NCI-H1092 treated with DMSO at 0.1 percent for 48 hours (cell line): ENCODE measurements around the gene ENTPD1.
"Not testable (repeated sequence)": the region's sequence is repeated elsewhere in the genome, so short reads cannot be mapped to it uniquely, and the experiment has no call there.

Experiments used
- DNase-seq: peaks from one replicate; lab custom pipeline; 2025; lab: John Stamatoyannopoulos, UW

ENTPD1 gene

GRCh38 chr10:95794195-95794594 is 38.2 kb downstream of the ENTPD1 start:
- no peak for DNase-seq

GRCh38 chr10:95795602-95796001 is 39.6 kb downstream of the ENTPD1 start:
- no peak for DNase-seq

DNA sequence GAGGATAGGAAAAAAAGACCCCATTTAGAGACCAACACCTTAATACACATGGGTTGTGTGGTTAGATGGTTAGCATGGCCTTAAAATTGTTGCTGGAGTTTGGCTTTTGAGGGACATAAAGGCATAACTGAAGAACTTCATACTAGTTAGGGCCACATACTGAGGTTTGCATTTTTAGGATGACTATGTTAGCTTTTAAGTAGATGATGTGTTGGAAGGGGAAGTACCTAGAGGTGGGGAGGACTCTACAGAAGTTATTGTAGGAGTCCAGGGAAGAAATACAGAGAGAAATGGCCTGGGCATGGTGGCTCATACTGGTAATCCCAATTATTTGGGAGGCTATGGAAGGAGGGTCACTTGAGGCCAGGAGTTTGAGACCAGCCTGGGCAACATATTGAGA is 40.5 kb downstream of the ENTPD1 start:
- DNase-seq, result no peak

DNA sequence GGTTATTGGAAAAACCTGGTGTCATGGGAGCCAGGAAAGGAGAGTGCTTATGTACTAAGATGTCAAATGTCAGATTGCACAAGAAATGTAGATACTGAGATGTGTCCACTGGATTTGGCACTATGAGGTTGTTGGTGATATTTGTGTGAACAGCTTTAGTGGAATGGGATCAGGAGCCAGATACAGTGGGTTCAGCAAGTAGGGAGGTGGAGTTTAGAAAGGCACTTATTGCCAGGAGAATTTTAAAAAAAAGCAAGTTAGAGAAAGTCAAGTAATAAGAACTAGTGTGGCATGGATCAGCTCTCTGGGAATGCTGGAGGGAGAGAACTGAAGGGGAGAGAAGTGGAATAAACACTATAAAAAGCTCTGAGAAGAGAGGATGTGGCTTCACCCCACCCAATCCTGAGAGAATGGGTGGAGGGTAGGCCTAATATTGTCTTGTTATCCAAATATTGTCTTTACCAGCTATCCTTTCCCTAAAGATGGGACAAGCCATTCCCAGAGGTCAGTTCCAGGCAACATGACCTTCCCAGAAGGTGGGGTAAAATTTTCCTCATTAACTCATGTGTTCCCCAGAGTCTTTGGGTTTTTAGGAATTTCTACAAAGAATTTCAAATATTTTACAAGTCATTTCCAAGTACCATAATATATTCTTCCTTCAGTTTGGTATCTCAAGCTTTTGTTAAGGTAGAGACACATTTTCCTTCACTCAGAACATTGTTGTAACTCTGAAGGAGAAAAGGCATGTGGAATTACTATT is 42.3 kb downstream of the ENTPD1 start:
- no peak for DNase-seq

- DNase-seq, result not testable (repeated sequence)
Measured at GRCh38 chr10:95800286-95800685, 44.3 kb downstream of the ENTPD1 start.

- not testable (repeated sequence) for DNase-seq
Measured at GRCh38 chr10:95806687-95807380, 50.9 kb downstream of the ENTPD1 start.

DNA sequence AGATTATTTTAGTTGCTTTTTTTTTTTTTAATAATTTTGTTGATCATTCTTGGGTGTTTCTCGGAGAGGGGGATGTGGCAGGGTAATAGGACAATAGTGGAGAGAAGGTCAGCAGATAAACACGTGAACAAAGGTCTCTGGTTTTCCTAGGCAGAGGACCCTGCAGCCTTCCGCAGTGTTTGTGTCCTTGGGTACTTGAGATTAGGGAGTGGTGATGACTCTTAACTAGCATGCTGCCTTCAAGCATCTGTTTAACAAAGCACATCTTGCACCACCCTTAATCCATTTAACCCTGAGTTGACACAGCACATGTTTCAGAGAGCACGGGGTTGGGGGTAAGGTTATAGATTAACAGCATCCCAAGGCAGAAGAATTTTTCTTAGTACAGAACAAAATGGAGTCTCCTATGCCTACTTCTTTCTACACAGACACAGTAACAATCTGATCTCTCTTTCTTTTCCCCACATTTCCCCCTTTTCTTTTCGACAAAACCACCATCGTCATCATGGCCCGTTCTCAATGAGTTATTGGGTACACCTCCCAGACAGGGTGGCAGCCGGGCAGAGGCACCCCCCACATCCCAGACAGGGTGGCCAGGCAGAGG is 52.8 kb downstream of the ENTPD1 start:
- not testable (repeated sequence) for DNase-seq

GRCh38 chr10:95809370-95810197 is 53.6 kb downstream of the ENTPD1 start:
- DNase-seq, result no peak

DNA sequence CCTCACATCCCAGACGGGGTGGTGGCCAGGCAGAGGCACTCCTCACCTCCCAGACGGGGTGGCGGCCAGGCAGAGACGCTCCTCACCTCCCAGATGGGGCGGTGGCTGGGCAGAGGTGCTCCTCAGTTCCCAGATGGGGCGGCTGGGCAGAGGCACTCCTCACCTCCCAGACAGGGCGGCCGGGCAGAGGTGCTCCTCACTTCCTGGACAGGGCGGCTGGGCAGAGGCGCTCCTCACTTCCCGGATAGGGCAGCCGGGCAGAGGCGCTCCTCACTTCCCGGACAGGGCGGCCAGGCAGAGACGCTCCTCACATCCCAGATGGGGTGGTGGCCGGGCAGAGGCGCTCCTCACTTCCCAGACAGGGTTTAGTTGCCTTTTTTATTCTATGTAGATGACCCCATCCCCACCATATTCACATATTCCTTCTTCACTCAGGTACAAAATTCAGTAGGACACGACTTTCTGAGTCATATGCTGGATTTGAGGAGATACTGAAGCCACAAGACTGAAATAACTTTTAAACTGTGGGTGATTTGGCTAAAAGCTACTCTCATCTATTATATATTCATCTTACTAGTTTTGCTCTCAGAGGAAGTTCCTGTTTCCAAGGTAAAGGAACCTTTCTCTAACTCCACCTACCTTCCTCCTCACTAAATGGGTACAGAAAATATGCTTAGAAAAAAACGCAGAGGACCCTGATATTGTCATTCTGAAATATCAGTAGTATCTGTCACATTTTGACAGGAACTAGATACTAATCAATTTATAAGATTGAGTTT is 54.4 kb downstream of the ENTPD1 start:
- no peak for DNase-seq

- no peak for DNase-seq
Measured at GRCh38 chr10:95813054-95813685, 57.2 kb downstream of the ENTPD1 start.

GRCh38 chr10:95814011-95814727 is 58.2 kb downstream of the ENTPD1 start:
- DNase-seq, result no peak

GRCh38 chr10:95815133-95815532 is 59.2 kb downstream of the ENTPD1 start:
- DNase-seq, result no peak

DNA sequence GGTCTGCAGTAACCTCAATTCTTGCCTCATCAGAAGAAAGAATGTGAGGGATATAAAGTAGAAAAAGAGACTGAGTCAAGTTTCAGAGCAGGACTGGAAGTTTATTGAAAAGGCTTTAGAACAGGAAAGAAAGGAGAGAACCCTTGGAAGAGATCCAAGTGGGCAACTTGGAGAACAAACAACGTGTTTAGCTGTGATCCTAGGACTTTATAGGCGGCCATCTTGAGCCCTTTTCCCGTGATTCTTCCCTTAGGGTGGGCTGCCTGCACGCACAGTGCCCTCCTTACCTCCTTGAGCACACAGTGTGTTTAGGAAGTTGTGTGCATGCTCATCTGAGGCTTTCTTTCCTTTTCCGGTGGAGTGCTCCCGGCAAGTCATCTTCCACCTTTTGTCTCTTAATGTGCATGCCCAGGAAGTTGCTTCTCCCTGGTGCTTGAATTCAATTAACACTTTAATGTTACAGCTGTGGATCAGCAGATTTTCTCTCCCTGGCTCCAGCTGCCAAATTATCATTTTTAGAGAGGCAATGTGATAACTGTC is 59.8 kb downstream of the ENTPD1 start:
- no peak for DNase-seq

DNA sequence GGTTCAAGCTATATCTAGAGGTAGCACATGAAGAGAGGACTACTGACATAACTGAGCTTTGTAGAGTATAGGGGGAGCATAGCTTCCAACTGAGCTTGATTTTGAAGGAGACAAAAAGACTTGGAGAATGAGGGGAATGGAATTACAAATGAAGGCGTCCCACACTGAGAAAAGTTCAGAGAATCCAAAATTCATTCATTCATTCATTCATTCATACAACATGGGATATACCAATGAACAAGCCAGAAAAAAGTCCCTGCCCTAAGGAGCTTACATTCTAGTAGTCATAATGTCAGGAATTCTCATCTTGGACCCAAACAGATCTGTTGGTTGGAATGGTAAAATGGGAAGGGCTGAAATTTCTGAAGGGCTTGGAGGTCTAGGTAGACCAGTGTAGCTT is 62.0 kb downstream of the ENTPD1 start:
- DNase-seq, result no peak

- no peak for DNase-seq
Measured at GRCh38 chr10:95818668-95819067, 62.7 kb downstream of the ENTPD1 start.

GRCh38 chr10:95819620-95820329 is 63.8 kb downstream of the ENTPD1 start:
- no peak for DNase-seq

DNA sequence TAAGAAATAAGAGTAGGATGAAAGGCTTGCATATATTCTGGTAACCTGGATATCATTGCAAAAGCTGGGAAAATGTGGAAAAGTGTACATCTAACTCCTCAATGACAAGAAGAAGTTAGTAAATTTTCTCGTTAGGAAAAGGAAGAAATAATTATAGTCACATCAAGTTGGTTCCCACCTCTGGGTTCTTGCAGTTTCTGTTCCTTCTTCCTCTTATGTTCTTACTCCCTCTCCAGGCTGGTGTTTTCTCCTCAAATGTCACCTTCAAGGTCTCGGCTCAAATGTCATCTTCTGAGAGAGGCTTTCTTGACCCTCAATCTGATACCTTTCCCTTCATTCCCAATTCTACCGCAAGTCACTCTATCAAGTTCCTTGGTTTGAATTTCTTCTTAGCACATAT is 64.4 kb downstream of the ENTPD1 start:
- no peak for DNase-seq

DNA sequence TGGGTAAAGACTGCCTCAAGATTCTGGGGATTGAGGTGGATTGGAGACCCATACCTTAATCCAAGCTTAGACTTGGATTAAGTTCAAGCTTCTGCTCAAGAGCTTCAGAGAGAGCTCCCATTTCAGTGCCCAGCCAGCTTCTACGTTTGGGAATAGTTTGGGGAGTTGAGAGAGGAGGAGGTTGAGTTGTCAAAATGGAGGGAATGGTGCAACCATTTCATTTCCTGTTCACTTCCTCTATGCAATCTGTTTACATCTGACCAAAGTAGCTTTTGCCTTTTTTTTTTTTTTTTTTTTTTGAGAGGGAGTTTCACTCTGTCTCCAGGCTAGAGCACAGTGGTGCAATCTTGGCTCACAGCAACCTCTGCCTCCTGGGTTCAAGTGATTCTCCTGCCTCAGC is 65.8 kb downstream of the ENTPD1 start:
- no peak for DNase-seq

GRCh38 chr10:95830044-95830443 is 74.1 kb downstream of the ENTPD1 start:
- DNase-seq, result no peak
